Measurements from ENCODE around the gene PPM1H.
"Not testable (repeated sequence)": the region's sequence is repeated elsewhere in the genome, so short reads cannot be mapped to it uniquely, and the experiment has no call there.

PPM1H gene

GRCh38 chr12:62736596-62736995 is 198.4 kb downstream of the PPM1H start:
- H3K27me3 ChIP-seq (ENCODE audit: control insufficient read depth, insufficient read depth, low read length): no peaks in the 10 kb centered on the region
- H3K4me3 ChIP-seq (ENCODE audit: low read length): no peak overlapping the region
- H3K36me3 ChIP-seq (ENCODE audit: control insufficient read depth, low read depth, low read length): no peaks in the 10 kb centered on the region
- H3K9ac ChIP-seq (ENCODE audit: low read length): no peak overlapping the region
- no peaks in the 10 kb centered on the region for H3K9me3 ChIP-seq (ENCODE audit: control insufficient read depth, low read depth, low read length)
- H3K27ac ChIP-seq (ENCODE audit: low read length): no peak overlapping the region
- H3K4me1 ChIP-seq (ENCODE audit: control insufficient read depth, low read depth, low read length): peaks cover 13% of the 10 kb centered on the region

- Histone ChIP-seq H3K9me3 (ENCODE audit: control insufficient read depth, low read depth, low read length) (no peaks in the 10 kb centered on the region), H3K9ac (ENCODE audit: low read length) (no peak overlapping the region), H3K27ac (ENCODE audit: low read length) (no peak overlapping the region), H3K4me3 (ENCODE audit: low read length) (no peak overlapping the region), H3K4me1 (ENCODE audit: control insufficient read depth, low read depth, low read length) (peaks cover 17% of the 10 kb centered on the region), H3K27me3 (ENCODE audit: control insufficient read depth, insufficient read depth, low read length) (no peaks in the 10 kb centered on the region), H3K36me3 (ENCODE audit: control insufficient read depth, low read depth, low read length) (no peaks in the 10 kb centered on the region)
These were observed 202.0 kb downstream of the PPM1H start for GRCh38 chr12:62732861-62733427.

- H3K4me3 ChIP-seq (ENCODE audit: low read length): no peak overlapping the region
These were observed 203.7 kb downstream of the PPM1H start for GRCh38 chr12:62731055-62731820.

GRCh38 chr12:62730649-62731048 is 204.3 kb downstream of the PPM1H start:
- Histone ChIP-seq H3K9me3 (ENCODE audit: control insufficient read depth, low read depth, low read length) (no peaks in the 10 kb centered on the region), H3K36me3 (ENCODE audit: control insufficient read depth, low read depth, low read length) (no peaks in the 10 kb centered on the region), H3K4me1 (ENCODE audit: control insufficient read depth, low read depth, low read length) (peaks cover 17% of the 10 kb centered on the region), H3K27ac (ENCODE audit: low read length) (no peak overlapping the region), H3K27me3 (ENCODE audit: control insufficient read depth, insufficient read depth, low read length) (no peaks in the 10 kb centered on the region), H3K9ac (ENCODE audit: low read length) (no peak overlapping the region), H3K4me3 (ENCODE audit: low read length) (no peak overlapping the region)

More at GRCh38 chr12:62731055-62731820, 203.7 kb downstream of the PPM1H start:
- H3K9me3 ChIP-seq (ENCODE audit: control insufficient read depth, low read depth, low read length): no peaks in the 10 kb centered on the region
- H3K4me1 ChIP-seq (ENCODE audit: control insufficient read depth, low read depth, low read length): peaks cover 15% of the 10 kb centered on the region
- H3K9ac ChIP-seq (ENCODE audit: low read length): no peak overlapping the region
- H3K27me3 ChIP-seq (ENCODE audit: control insufficient read depth, insufficient read depth, low read length): no peaks in the 10 kb centered on the region
- H3K27ac ChIP-seq (ENCODE audit: low read length): no peak overlapping the region
- no peaks in the 10 kb centered on the region for H3K36me3 ChIP-seq (ENCODE audit: control insufficient read depth, low read depth, low read length)

DNA sequence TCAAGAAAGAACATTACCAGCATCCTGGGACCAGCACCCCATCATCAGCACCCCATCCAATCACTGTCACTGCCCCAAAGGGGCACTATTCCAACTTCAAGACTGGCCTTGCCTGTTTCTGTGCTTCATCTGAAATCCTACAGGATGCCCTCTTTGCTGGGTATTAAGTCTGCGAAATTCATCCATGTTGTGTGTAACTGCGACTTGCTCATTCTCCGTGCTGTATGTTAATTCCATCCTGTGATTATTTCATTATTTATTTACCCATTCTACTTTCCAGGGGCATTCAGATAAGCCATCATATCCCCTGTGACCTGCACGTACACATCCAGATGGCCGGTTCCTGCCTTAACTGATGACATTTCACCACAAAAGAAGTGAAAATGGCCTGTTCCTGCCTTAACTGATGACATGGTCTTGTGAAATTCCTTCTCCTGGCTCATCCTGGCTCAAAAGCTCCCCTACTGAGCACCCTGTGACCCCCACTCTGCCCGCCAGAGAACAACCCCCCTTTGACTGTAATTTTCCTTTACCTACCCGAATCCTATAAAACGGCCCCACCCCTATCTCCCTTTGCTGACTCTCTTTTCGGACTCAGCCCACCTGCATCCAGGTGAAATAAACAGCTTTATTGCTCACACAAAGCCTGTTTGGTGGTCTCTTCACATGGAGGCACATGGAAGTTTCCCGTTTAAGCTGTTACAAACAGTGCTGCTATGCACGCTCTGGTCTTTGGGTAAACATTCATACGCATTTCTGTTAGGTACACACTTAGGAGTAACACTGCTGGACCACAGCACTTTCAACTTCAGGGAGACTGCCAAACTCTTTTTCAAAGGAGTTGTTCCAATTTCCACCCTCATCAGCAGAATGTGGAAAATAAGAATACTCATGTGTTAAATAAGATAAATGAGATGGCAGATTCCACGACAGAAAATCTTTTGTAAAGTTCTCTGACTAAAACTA is 205.1 kb downstream of the PPM1H start:
- H3K9me3 ChIP-seq (ENCODE audit: control insufficient read depth, low read depth, low read length); H3K9ac ChIP-seq (ENCODE audit: low read length); H3K27ac ChIP-seq (ENCODE audit: low read length); H3K4me3 ChIP-seq (ENCODE audit: low read length); H3K27me3 ChIP-seq (ENCODE audit: control insufficient read depth, insufficient read depth, low read length); H3K36me3 ChIP-seq (ENCODE audit: control insufficient read depth, low read depth, low read length): not testable (repeated sequence)
- H3K4me1 ChIP-seq (ENCODE audit: control insufficient read depth, low read depth, low read length): peaks cover 25% of the 10 kb centered on the region

DNA sequence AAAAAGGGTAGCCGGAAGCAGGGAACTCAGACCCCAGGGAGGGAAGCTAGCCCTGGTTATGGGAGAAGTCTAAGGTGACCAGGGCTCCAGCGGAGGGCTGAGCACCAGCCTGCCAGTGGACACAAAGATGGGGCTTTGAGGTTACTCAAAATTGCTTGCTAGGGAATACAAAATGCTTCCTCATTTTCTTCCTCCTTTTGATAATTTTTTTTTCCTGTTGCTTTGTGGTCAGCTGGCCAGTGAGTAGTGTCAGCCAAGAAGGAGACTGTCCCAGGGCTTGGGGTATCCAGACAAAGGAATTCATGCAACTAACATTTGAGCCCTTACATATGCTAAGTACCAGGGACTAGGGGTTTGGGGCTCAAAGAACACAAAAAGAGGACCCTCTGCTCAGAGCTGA is 206.2 kb downstream of the PPM1H start:
- no peak overlapping the region for H3K4me3 ChIP-seq (ENCODE audit: low read length)
- no peak overlapping the region for H3K27ac ChIP-seq (ENCODE audit: low read length)
- no peaks in the 10 kb centered on the region for H3K36me3 ChIP-seq (ENCODE audit: control insufficient read depth, low read depth, low read length)
- no peaks in the 10 kb centered on the region for H3K27me3 ChIP-seq (ENCODE audit: control insufficient read depth, insufficient read depth, low read length)
- no peaks in the 10 kb centered on the region for H3K9me3 ChIP-seq (ENCODE audit: control insufficient read depth, low read depth, low read length)
- no peak overlapping the region for H3K9ac ChIP-seq (ENCODE audit: low read length)
- peaks cover 33% of the 10 kb centered on the region for H3K4me1 ChIP-seq (ENCODE audit: control insufficient read depth, low read depth, low read length)

DNA sequence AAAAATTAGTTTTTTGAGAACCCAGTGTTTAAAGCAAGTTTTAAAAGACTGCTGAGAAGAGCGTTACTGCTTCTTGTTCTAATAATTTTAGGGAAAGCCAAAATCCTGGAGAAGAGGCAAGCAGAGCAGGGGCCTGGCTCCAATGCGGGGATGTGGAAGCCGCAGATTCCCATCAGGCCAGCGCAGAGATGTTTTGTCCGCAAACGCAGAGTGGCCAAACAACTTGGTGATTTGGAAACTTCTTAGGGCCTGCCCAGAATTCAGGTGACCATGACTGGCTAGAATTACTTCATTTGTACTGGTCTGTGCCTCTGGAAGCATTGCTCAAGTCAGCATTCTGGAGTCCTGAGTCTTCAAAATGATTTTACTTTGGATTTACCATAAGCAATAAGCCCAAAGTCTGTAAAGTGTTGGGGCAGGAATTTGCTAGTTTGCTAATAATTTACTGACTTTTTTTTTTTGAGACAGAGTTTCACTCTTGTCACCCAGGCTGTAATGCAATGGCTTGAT is 208.4 kb downstream of the PPM1H start:
- Histone ChIP-seq H3K4me1 (ENCODE audit: control insufficient read depth, low read depth, low read length) (peaks cover 33% of the 10 kb centered on the region), H3K9me3 (ENCODE audit: control insufficient read depth, low read depth, low read length) (no peaks in the 10 kb centered on the region), H3K27ac (ENCODE audit: low read length) (no peak overlapping the region), H3K27me3 (ENCODE audit: control insufficient read depth, insufficient read depth, low read length) (no peaks in the 10 kb centered on the region), H3K36me3 (ENCODE audit: control insufficient read depth, low read depth, low read length) (no peaks in the 10 kb centered on the region), H3K4me3 (ENCODE audit: low read length) (no peak overlapping the region), H3K9ac (ENCODE audit: low read length) (no peak overlapping the region)

DNA sequence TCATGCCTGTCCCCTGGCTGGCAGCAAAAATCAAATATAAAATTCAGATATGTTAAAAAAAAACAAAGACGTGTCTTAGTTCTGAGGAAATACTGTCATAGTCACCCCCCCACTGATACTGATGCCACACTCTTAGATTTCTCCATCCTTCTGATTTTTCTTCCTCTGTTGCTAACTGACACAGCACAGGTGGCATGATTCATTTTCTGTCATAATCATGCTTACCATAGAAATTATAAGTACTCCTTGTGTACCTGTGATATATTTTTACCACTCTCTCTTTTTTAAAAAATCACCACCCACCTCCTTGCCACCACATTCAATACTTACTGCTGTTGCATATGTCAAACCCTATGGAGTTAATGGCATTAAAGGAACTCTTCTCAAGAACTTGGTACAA is 209.2 kb downstream of the PPM1H start:
- H3K4me1 ChIP-seq (ENCODE audit: control insufficient read depth, low read depth, low read length): peaks cover 33% of the 10 kb centered on the region
- H3K9me3 ChIP-seq (ENCODE audit: control insufficient read depth, low read depth, low read length): no peaks in the 10 kb centered on the region
- no peak overlapping the region for H3K4me3 ChIP-seq (ENCODE audit: low read length)
- H3K9ac ChIP-seq (ENCODE audit: low read length): no peak overlapping the region
- no peak overlapping the region for H3K27ac ChIP-seq (ENCODE audit: low read length)
- H3K36me3 ChIP-seq (ENCODE audit: control insufficient read depth, low read depth, low read length): no peaks in the 10 kb centered on the region
- H3K27me3 ChIP-seq (ENCODE audit: control insufficient read depth, insufficient read depth, low read length): no peaks in the 10 kb centered on the region

DNA sequence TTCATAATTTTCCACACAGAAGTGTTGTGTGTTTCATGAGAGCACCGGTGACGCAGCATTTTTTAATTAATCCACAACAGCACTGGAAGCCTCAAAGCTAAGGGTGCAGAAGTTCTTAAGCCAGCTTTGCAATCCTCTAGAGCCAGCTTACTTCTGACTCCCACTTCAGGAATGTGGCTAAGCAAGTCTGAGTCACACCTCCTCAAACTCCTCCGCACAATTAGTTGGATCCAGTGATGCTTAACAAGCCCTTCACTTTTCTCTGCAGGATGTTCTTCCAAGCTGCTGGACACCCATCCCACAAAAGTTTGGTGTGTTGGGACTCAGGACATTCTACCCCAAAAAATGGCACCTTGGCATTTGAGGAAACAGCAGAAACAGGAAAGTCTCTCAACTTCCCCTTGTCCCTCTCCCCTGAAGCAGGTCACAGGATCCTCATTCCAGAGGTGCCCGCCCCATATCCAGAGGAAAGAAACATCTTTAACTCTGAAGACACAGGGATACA is 210.0 kb downstream of the PPM1H start:
- Histone ChIP-seq H3K27ac (ENCODE audit: low read length) (peak overlapping the region; percentile 5), H3K27me3 (ENCODE audit: control insufficient read depth, insufficient read depth, low read length) (no peaks in the 10 kb centered on the region), H3K9me3 (ENCODE audit: control insufficient read depth, low read depth, low read length) (no peaks in the 10 kb centered on the region), H3K9ac (ENCODE audit: low read length) (no peak overlapping the region), H3K36me3 (ENCODE audit: control insufficient read depth, low read depth, low read length) (peaks cover 1% of the 10 kb centered on the region), H3K4me1 (ENCODE audit: control insufficient read depth, low read depth, low read length) (peaks cover 30% of the 10 kb centered on the region), H3K4me3 (ENCODE audit: low read length) (peak overlapping the region; percentile 31)

- H3K36me3 ChIP-seq (ENCODE audit: control insufficient read depth, low read depth, low read length): peaks cover 8% of the 10 kb centered on the region
- H3K9me3 ChIP-seq (ENCODE audit: control insufficient read depth, low read depth, low read length): no peaks in the 10 kb centered on the region
- H3K27me3 ChIP-seq (ENCODE audit: control insufficient read depth, insufficient read depth, low read length): no peaks in the 10 kb centered on the region
- H3K9ac ChIP-seq (ENCODE audit: low read length): no peak overlapping the region
- peak overlapping the region; percentile 37 for H3K27ac ChIP-seq (ENCODE audit: low read length)
- peaks cover 30% of the 10 kb centered on the region for H3K4me1 ChIP-seq (ENCODE audit: control insufficient read depth, low read depth, low read length)
- H3K4me3 ChIP-seq (ENCODE audit: low read length): no peak overlapping the region
These were observed 210.7 kb downstream of the PPM1H start for GRCh38 chr12:62724285-62724684.

GRCh38 chr12:62722971-62723680 is 211.8 kb downstream of the PPM1H start:
- H3K4me3 ChIP-seq (ENCODE audit: low read length): no peak overlapping the region
- H3K4me1 ChIP-seq (ENCODE audit: control insufficient read depth, low read depth, low read length): peaks cover 21% of the 10 kb centered on the region
- no peak overlapping the region for H3K9ac ChIP-seq (ENCODE audit: low read length)
- H3K9me3 ChIP-seq (ENCODE audit: control insufficient read depth, low read depth, low read length): no peaks in the 10 kb centered on the region
- H3K27ac ChIP-seq (ENCODE audit: low read length): no peak overlapping the region
- H3K27me3 ChIP-seq (ENCODE audit: control insufficient read depth, insufficient read depth, low read length): no peaks in the 10 kb centered on the region
- H3K36me3 ChIP-seq (ENCODE audit: control insufficient read depth, low read depth, low read length): peaks cover 9% of the 10 kb centered on the region
